KMS-11 (cell line): ENCODE measurements around the gene VPS54.

ENCODE experiments used
- H2AFZ ChIP-seq: fragments of 200-600 bp; sonication (generic); 2 replicates; pipeline ENCODE4 v1.6.1; 2016; ENCODE audit warnings: antibody characterized with exemption, mixed run types, low read depth
- H3K27ac ChIP-seq: fragments of 200-600 bp; sonication (generic); 2 replicates; pipeline ENCODE4 v1.6.1; 2016; ENCODE audit warnings: mild to moderate bottlenecking, mixed run types
- H3K27me3 ChIP-seq: fragments of 200-600 bp; sonication (generic); 2 replicates; pipeline ENCODE4 v1.6.1; 2017; ENCODE audit warnings: mild to moderate bottlenecking, low read depth, mixed run types, moderate library complexity; ENCODE audit not compliant: insufficient read depth
- H3K36me3 ChIP-seq: fragments of 200-600 bp; sonication (generic); 2 replicates; pipeline ENCODE4 v1.6.1; 2017; ENCODE audit warnings: mild to moderate bottlenecking, mixed run types; ENCODE audit not compliant: insufficient read depth
- H3K4me1 ChIP-seq: fragments of 200-600 bp; sonication (generic); 2 replicates; pipeline ENCODE4 v1.6.1; 2016; ENCODE audit warnings: mild to moderate bottlenecking, low read depth, mixed run types; ENCODE audit not compliant: poor library complexity, severe bottlenecking
- H3K4me2 ChIP-seq: fragments of 200-600 bp; sonication (generic); 2 replicates; pipeline ENCODE4 v1.7.0; 2016; ENCODE audit warnings: mild to moderate bottlenecking, mixed run types
- H3K4me3 ChIP-seq: fragments of 200-600 bp; sonication (generic); IDR thresholded peaks from 2 replicates; pipeline ENCODE4 v1.6.1; 2017; ENCODE audit warnings: low read depth, low read length, mixed read lengths; ENCODE audit not compliant: insufficient read depth
- H3K79me2 ChIP-seq: fragments of 200-600 bp; sonication (generic); 2 replicates; pipeline ENCODE4 v1.6.1; 2016; ENCODE audit warnings: low read depth, mixed run types; ENCODE audit not compliant: insufficient read depth
- H3K9ac ChIP-seq: fragments of 200-600 bp; sonication (generic); 2 replicates; pipeline ENCODE4 v1.6.1; 2016; ENCODE audit warnings: mild to moderate bottlenecking, mixed run types
- H4K20me1 ChIP-seq: fragments of 200-600 bp; sonication (generic); 2 replicates; pipeline ENCODE4 v1.6.1; 2016; ENCODE audit warnings: mild to moderate bottlenecking, mixed run types; ENCODE audit not compliant: insufficient read depth
- CTCF ChIP-seq: fragments of 200-600 bp; sonication (generic); conservative IDR thresholded peaks from 2 replicates; pipeline ENCODE4 v1.6.1; 2017; ENCODE audit warnings: low read depth, mild to moderate bottlenecking, antibody characterized with exemption, low read length, moderate library complexity, mixed read lengths

Gene VPS54

DNA sequence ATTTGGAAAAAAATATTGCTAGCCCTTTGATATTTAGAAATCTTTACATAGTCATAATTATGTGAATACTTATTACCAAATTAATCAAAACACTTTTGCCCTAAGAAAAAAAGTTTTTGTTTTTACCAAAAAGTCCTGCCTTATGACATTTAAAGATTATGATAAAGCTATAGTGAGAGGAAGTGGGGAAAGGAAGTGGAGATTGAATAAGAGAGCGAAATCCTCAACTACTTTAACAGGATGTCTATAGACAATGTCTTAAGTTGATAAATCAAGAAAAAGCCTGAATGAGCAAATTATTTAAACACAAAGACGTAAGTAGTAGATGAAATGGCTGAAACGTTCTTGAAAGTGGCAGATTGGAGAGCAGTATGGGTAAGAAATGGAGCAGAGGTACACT, 20.9 kb upstream of the VPS54 start:
- peaks cover 70% of the 10 kb centered on the region for H3K4me1 ChIP-seq
- no peaks in the 10 kb centered on the region for H4K20me1 ChIP-seq
- TF ChIP-seq CTCF, result no peak
- no peak overlapping the region for H3K9ac ChIP-seq
- no peak overlapping the region for H3K4me2 ChIP-seq
- H3K4me3 ChIP-seq, result no peak overlapping the region
- no peaks in the 10 kb centered on the region for H3K27me3 ChIP-seq
- no peaks in the 10 kb centered on the region for H3K36me3 ChIP-seq
- no peak overlapping the region for H2AFZ ChIP-seq
- no peak overlapping the region for H3K27ac ChIP-seq
- H3K79me2 ChIP-seq, result no peaks in the 10 kb centered on the region

GRCh38 chr2:64036034-64036705, 16.9 kb upstream of the VPS54 start:
- peak overlapping the region; percentile 36; the same call in 1 of the 2 replicates for H3K9ac ChIP-seq
- peak overlapping the region; percentile 81 for H3K27ac ChIP-seq
- no peaks in the 10 kb centered on the region for H3K36me3 ChIP-seq
- H3K27me3 ChIP-seq, result no peaks in the 10 kb centered on the region
- no peaks in the 10 kb centered on the region for H4K20me1 ChIP-seq
- no peaks in the 10 kb centered on the region for H3K79me2 ChIP-seq
- H3K4me1 ChIP-seq, result peaks cover 62% of the 10 kb centered on the region
- peak overlapping the region; percentile 23; the same call in 1 of the 2 replicates for H2AFZ ChIP-seq
- peak overlapping the region; percentile 91 for H3K4me2 ChIP-seq
- peak overlapping the region; percentile 49 for H3K4me3 ChIP-seq
- TF ChIP-seq CTCF, result no peak

DNA sequence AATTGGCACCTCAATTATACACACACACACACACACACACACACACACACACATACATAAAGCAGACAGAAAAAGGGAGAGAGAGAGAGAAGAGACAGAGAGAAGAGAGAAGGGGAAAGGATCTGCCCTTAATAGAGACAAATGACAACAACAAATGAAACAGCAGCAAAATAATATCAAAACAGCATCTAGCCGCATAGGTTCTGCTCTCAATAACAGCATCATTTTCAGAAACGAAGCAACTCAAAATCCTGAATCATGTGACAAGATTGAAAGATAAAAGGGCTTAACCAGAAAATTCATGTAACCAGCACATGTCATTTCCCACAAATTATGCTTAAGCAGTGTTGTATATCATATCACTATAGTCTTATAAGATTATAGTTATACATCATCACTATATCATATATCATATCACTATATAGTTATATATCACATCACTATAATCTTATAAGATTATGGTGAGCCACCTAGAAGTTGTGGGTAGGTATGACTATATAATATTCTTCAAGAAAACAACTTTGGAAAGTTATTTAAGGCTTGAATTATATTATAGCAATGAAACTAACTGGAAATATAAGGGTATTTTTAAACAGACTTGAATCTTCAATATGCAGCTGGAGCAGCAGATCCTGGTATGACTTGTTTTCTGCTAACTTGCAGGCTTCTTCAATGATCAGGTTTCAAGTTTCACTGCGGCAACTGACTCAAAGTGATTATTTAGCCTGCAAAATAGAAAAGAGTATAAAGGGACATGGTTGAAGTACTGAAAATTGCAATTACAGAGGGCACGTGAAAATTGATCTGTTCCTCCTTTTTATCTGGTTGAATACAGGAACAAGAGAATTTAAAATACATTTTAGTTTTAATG, 16.1 kb upstream of the VPS54 start:
- H3K4me3 ChIP-seq, result no peak overlapping the region
- peak overlapping the region; percentile 36; the same call in 1 of the 2 replicates for H3K9ac ChIP-seq
- H3K36me3 ChIP-seq, result no peaks in the 10 kb centered on the region
- H3K27ac ChIP-seq, result peak overlapping the region; percentile 81
- no peaks in the 10 kb centered on the region for H4K20me1 ChIP-seq
- peak overlapping the region; percentile 91 for H3K4me2 ChIP-seq
- TF ChIP-seq CTCF, result no peak
- H2AFZ ChIP-seq, result peak overlapping the region; percentile 40; the same call in 1 of the 2 replicates
- no peaks in the 10 kb centered on the region for H3K27me3 ChIP-seq
- peaks cover 62% of the 10 kb centered on the region for H3K4me1 ChIP-seq
- H3K79me2 ChIP-seq, result no peaks in the 10 kb centered on the region

- no peak overlapping the region for H3K9ac ChIP-seq
- no peak overlapping the region for H3K4me2 ChIP-seq
- H3K4me1 ChIP-seq, result peaks cover 41% of the 10 kb centered on the region
- H4K20me1 ChIP-seq, result no peaks in the 10 kb centered on the region
- no peak for TF ChIP-seq CTCF
- H3K27ac ChIP-seq, result no peak overlapping the region
- H3K36me3 ChIP-seq, result no peaks in the 10 kb centered on the region
- H2AFZ ChIP-seq, result no peak overlapping the region
- H3K27me3 ChIP-seq, result no peaks in the 10 kb centered on the region
- no peaks in the 10 kb centered on the region for H3K79me2 ChIP-seq
- H3K4me3 ChIP-seq, result no peak overlapping the region
Measured at GRCh38 chr2:64029116-64029665, 10.0 kb upstream of the VPS54 start.
